Upper lobe of right lung (tissue), 1 donor: ENCODE results near the gene SIX1. TPM values are rescaled to one million over a fixed set of nuclear protein-coding genes. Genes with fewer than 3 reads are reported as not detected.

Experiments used
- ATAC-seq: fragments of 200-7000 bp; cut with Tn5 transposase; one replicate; pipeline ENCODE4 v1.9.1; 2020; ENCODE audit warnings: mild to moderate bottlenecking, moderate library complexity
- DNase-seq: peaks from one replicate; pipeline ENCODE4 v3.0.0-alpha.2; 2020
- H3K27ac ChIP-seq: fragments of 200-600 bp; one replicate; pipeline ENCODE4 v1.8.0; 2022
- H3K27me3 ChIP-seq: fragments of 200-600 bp; one replicate; pipeline ENCODE4 v1.8.0; 2022; ENCODE audit warnings: mild to moderate bottlenecking
- H3K36me3 ChIP-seq: fragments of 200-600 bp; one replicate; pipeline ENCODE4 v1.8.0; 2022
- H3K4me1 ChIP-seq: fragments of 200-600 bp; one replicate; pipeline ENCODE4 v1.8.0; 2022
- H3K4me3 ChIP-seq: fragments of 200-600 bp; one replicate; pipeline ENCODE4 v1.8.0; 2022; ENCODE audit warnings: mild to moderate bottlenecking
- H3K9me3 ChIP-seq: fragments of 200-600 bp; one replicate; pipeline ENCODE4 v1.8.0; 2022
- CTCF ChIP-seq: fragments of 200-600 bp; IDR thresholded peaks from one replicate; pipeline ENCODE4 v1.8.0; 2022; ENCODE audit warnings: antibody characterized with exemption
- intact Hi-C: fragments of 100-400 bp; cut with DNase I; formaldehyde crosslinking; loops from one replicate; pipeline ENCODE4 v1.11.0; 2022
- total RNA-seq: library from RNA; stranded (reverse); fragmentation: NEBNext Ultra II Directional; extraction: Animal tissue kit (Norgen Biotek cat#: 25700); gene quantifications from one replicate; pipeline ENCODE4 v1.2.1, GENCODE V29; 2021
- donor health status: DM: no; HTN: yes; CAD: no; lungs with severe emphysema.

The SIX1 gene
- total RNA-seq, 1 donor from 2014 or later, result 0.14 TPM

- H3K27ac ChIP-seq, result no peak overlapping the region
- intact Hi-C loops, result no loop called here
- peaks cover 29% of the 10 kb centered on the region for H3K4me1 ChIP-seq
- H3K9me3 ChIP-seq, result no peaks in the 10 kb centered on the region
- H3K36me3 ChIP-seq, result no peaks in the 10 kb centered on the region
- ATAC-seq (no peak), DNase-seq (no peak)
- TF ChIP-seq CTCF, result no peak
- no peak overlapping the region for H3K4me3 ChIP-seq
- peaks cover 98% of the 10 kb centered on the region for H3K27me3 ChIP-seq
These were observed 3.0 kb downstream of the SIX1 start for GRCh38 chr14:60646226-60646818.

- Histone ChIP-seq H3K36me3 (no peaks in the 10 kb centered on the region), H3K27ac (no peak overlapping the region), H3K27me3 (peaks cover 100% of the 10 kb centered on the region), H3K9me3 (no peaks in the 10 kb centered on the region), H3K4me3 (no peak overlapping the region), H3K4me1 (peaks cover 29% of the 10 kb centered on the region)
- ATAC-seq (no peak), DNase-seq (no peak)
- intact Hi-C loops, result no loop called here
- TF ChIP-seq CTCF, result no peak
These were observed 4.0 kb downstream of the SIX1 start for GRCh38 chr14:60645126-60645741.

- no peaks in the 10 kb centered on the region for H3K9me3 ChIP-seq
- intact Hi-C loops, result no loop called here
- H3K27ac ChIP-seq, result no peak overlapping the region
- ATAC-seq (no peak), DNase-seq (no peak)
- H3K36me3 ChIP-seq, result no peaks in the 10 kb centered on the region
- no peak for TF ChIP-seq CTCF
- peaks cover 100% of the 10 kb centered on the region for H3K27me3 ChIP-seq
- H3K4me3 ChIP-seq, result no peak overlapping the region
- H3K4me1 ChIP-seq, result peaks cover 28% of the 10 kb centered on the region
These were observed 4.6 kb downstream of the SIX1 start for GRCh38 chr14:60644666-60645065.

- Histone ChIP-seq H3K4me1 (peaks cover 20% of the 10 kb centered on the region), H3K36me3 (no peaks in the 10 kb centered on the region), H3K27ac (no peak overlapping the region), H3K27me3 (peaks cover 100% of the 10 kb centered on the region), H3K9me3 (no peaks in the 10 kb centered on the region), H3K4me3 (no peak overlapping the region)
- no peak for DNase-seq
- no peak for ATAC-seq
- no peak for TF ChIP-seq CTCF
- intact Hi-C loops, result no loop called here
These were observed 5.6 kb downstream of the SIX1 start for GRCh38 chr14:60643463-60644314.

- H3K4me3 ChIP-seq, result no peak overlapping the region
- intact Hi-C loops, result no loop called here
- ATAC-seq (peak; percentile 21), DNase-seq (no peak)
- H3K36me3 ChIP-seq, result no peaks in the 10 kb centered on the region
- no peak overlapping the region for H3K27ac ChIP-seq
- H3K4me1 ChIP-seq, result peaks cover 16% of the 10 kb centered on the region
- H3K27me3 ChIP-seq, result peaks cover 100% of the 10 kb centered on the region
- no peak for TF ChIP-seq CTCF
- no peaks in the 10 kb centered on the region for H3K9me3 ChIP-seq
These were observed 6.2 kb downstream of the SIX1 start for GRCh38 chr14:60643141-60643462.
